HG02973 (cell line): ENCODE measurements around the gene IGFBPL1.
A peak's percentile ranks its signal among the peaks of the same experiment; 100 is the strongest.
"Not testable (repeated sequence)": the region's sequence is repeated elsewhere in the genome, so short reads cannot be mapped to it uniquely, and the experiment has no call there.

Source experiments
- ATAC-seq: cut with Tn5 transposase; IDR thresholded peaks from one replicate; pipeline ENCODE4 v1.9.1; 2021; ENCODE audit warnings: moderate library complexity; ENCODE audit not compliant: unreplicated experiment

The IGFBPL1 gene

DNA sequence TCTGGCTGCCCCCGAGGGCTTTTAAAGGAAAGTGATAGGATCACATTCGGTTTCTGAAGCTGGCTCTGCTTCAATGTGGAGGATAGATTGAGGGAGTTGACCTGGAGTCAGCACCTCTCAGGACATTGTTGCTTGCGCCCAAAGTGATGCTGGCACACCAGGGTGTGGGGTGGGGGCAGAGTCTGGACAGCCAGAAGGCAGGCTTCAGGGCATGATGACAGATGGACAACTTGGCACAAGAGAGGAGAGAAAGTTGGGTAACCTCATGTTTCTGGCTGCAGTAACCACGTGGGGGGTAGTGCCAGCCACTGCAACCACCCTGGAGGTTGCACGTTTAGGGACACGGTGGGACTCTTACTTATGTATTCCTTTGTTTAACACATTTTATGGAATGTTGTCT is 22.3 kb downstream of the IGFBPL1 start:
- ATAC-seq: no peak

DNA sequence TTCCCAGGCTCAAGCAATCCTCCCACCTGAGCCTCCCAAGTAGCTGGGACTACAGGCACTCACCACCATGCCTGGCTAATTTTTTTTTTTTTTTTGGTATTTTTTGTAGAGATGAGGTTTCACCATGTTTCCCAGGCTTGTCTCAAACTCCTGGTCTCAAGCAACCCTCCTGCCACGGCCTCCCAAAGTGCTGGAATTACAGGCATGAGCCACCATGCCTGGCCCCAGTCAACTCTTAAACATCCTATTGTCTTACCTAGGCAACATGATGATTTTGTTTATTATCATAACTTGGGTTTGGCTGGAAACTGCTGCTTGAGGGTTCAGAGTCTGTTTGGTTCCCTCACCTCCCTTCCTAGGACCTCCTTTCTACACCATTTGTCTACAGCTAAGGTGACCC is 25.1 kb downstream of the IGFBPL1 start:
- ATAC-seq: not testable (repeated sequence)

DNA sequence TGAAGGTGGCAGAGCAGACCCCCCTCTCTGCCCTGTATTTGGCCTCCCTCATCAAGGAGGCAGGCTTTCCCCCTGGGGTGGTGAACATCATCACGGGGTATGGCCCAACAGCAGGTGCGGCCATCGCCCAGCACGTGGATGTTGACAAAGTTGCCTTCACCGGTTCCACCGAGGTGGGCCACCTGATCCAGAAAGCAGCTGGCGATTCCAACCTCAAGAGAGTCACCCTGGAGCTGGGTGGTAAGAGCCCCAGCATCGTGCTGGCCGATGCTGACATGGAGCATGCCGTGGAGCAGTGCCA is 27.9 kb downstream of the IGFBPL1 start:
- ATAC-seq: no peak

DNA sequence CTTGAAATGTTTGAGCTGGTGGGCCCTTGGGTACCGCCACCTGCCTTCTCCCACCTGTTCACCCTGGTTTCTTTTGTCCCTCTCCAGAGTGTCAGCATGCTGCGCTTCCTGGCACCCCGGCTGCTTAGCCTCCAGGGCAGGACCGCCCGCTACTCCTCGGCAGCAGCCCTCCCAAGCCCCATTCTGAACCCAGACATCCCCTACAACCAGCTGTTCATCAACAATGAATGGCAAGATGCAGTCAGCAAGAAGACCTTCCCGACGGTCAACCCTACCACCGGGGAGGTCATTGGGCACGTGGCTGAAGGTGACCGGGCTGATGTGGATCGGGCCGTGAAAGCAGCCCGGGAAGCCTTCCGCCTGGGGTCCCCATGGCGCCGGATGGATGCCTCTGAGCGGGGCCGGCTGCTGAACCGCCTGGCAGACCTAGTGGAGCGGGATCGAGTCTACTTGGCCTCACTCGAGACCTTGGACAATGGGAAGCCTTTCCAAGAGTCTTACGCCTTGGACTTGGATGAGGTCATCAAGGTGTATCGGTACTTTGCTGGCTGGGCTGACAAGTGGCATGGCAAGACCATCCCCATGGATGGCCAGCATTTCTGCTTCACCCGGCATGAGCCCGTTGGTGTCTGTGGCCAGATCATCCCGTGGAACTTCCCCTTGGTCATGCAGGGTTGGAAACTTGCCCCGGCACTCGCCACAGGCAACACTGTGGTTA is 28.4 kb downstream of the IGFBPL1 start:
- ATAC-seq: no peak

DNA sequence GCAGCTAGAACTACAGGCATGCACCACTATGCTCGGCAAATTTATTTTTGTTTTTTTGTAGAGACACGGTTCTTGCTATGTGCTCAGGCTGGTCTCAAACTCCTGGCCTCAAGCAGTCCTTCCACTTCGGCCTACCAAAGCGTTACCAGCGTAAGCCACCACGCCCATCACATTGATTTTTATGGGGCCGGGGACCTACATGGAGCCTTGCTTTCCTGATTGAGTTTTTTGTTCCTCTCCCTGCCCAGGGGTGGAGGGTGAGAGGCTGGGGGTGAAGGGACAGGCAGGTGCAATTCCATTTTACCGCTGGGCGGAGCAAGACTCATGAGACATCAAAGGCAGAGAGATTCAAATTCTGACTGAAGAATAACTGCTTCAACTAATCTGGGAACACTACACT is 29.8 kb downstream of the IGFBPL1 start:
- ATAC-seq: no peak

DNA sequence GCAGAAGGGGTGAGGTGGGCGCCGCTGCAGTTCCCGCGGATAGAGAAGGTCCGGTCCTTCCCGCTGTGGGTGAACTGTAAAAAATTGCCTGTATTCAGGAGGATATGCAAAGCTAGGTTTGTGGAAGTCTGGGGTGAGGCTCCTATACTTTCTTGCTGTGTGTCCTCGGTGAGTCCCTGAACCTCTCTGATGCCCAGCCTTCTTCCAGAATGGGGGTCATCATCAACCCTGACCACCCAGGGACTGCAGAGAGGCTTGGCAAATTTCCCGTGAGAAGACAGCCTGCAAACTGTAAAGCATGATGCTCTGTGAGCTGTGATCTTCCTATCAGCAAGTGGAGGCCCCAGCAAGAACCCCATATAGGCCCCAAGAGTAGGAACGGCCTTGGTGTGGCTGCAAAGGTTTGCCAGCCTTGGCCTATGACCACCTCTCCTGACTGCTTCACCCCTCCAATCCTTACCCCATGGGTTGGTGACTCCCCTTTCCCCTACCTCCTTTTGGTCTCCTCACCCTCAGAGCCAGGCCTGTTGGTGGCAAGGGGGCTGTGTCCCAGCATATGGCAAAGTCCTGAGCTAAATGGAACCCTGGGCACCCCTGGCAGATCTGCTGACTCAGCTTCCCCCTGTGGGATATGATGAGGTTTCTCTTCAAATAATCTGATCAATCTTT is 31.0 kb downstream of the IGFBPL1 start:
- no peak for ATAC-seq

DNA sequence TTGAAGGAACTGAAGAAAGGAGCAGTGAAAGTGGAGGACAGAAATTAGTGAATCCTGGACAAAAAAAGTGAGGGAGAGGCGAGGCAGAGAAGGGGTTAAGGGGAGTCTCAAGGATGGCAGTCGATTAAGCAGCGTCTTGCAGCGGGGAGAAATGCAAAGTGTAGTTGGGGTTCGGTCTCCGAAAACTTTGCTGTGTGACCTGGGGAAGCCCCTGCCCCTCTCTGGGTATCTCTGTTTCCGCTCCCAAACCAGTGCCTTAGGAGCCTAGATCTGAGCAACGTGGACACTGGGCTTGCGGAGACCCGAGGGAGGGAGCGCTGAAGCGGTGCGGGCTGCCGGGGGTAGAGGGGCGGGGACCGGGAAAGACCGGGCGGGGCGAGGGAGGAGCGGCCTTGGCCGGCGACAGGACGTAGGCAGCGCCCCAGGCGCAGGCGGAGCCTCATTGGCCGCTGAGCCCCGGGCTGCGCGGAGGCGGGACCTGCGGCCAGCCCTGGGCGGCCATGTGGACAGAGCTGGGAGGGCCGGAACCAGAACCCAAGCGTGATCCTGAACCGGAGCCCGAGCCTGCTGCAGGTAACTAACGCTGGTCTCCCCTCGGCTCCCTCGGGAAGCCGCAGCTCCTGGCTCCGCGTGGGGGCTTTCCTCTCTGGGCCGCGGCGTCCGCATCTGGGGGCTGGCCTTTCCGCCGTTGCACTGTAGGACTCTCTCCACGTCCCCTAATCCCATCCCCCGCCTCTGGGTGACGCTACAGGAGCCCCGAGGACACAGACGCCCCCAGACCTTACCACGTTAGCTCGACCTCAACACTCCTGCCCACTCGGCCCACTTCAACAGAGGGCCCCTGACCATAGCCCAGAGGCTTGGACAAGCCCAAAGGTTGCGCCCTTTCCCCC is 31.8 kb downstream of the IGFBPL1 start, which contains the start of gene ALDH1B1:
TSS of gene ALDH1B1 (plus strand) at position 468 of the 893 bp plus-strand sequence. CDS start 3,047 bp downstream, outside the sequence.
- ATAC-seq: peak; percentile 98

DNA sequence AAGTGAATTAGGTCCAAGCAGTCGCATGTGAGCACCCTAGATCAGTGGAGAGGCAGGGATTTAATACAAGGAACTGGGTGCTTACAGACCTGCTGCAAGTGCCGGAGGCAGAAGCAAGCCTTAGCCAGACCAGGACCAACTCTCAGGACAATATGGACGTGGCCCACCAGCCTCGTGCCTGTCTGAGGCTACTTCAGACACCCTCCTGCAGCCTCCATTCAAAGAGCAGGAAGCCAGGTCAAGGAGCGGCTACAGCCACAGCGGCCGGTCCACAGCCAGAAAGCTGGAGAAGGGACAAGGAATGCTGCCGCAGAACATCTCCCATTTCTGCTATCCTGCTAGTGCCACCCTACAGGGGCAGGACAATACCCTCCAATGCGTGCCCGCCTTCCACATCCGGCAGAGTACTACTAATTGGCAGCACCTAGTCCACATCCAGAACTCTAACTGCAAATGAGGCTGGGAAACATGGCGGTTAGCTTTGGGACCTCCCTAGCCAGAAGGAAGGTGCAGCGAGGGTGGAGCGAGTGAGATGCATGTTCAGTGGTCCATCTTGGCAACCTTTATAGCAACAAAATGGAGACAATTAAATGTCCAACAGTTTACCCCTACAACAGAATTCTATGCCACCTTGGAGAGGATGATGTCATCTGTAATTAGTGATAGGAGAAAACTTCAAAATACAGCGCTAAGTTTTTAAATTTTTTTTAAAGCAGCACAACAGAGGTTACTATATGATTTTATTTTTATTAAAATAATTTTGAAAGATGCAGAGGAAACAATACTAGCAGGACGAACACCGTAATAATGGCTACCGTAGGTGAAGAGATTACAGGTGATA is 32.8 kb downstream of the IGFBPL1 start:
- no peak for ATAC-seq

DNA sequence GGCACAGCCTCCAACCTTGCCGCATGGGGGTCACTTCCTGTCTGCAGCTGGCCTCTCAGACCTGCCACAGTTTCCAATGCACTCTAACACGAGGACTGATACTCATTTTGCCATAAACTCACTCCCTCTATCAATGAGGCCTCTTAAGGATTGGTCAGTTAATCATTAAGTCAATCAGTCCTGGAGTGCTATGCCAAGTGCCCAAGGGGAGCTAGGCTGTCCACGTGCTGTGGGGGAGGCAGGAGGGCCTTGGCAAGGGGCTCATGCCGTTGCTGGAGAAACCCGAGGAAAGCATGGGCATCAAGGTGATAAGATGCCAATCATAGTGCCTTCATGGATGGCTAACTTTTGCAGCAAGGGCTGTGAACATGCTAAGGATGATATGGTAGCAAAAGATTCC is 33.4 kb downstream of the IGFBPL1 start:
- no peak for ATAC-seq

DNA sequence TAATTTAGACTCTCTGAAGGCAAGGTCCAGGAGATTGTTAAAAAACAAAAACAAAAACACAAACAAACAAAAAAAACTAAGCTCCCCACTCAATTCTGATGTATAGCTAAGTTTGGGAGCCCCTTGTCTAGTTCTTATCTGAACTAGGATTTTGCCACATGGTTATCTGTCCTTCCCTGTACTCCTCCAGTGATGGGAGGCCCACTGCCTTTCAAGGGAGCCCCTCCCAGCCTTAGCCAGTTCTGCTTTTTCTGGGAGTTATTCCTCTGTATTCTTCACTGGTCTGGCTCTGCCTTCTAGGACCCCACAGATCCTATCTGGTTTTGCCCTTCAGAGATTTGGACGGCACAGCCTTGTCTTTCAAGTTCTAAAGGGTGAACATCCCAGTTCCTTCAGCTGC is 33.8 kb downstream of the IGFBPL1 start:
- ATAC-seq: no peak

DNA sequence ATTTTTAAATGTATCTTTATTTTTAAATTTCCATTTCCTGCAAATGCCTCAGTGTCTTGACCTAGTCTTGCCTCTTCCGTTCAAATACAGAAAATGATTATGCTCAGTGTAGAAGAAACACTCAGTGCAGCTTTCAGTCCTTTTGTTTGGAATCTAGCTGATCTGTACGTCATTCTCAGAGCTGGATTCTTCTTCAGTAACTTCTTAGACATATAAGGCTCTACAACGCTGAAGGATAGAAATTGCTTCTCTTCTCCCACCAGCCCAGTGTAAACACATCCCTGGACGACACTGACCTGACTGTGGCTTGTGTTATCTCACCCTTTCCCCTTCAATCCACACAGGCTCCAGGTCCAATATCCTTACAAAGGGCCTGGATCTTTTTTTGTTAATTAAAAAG is 34.9 kb downstream of the IGFBPL1 start:
- no peak for ATAC-seq

DNA sequence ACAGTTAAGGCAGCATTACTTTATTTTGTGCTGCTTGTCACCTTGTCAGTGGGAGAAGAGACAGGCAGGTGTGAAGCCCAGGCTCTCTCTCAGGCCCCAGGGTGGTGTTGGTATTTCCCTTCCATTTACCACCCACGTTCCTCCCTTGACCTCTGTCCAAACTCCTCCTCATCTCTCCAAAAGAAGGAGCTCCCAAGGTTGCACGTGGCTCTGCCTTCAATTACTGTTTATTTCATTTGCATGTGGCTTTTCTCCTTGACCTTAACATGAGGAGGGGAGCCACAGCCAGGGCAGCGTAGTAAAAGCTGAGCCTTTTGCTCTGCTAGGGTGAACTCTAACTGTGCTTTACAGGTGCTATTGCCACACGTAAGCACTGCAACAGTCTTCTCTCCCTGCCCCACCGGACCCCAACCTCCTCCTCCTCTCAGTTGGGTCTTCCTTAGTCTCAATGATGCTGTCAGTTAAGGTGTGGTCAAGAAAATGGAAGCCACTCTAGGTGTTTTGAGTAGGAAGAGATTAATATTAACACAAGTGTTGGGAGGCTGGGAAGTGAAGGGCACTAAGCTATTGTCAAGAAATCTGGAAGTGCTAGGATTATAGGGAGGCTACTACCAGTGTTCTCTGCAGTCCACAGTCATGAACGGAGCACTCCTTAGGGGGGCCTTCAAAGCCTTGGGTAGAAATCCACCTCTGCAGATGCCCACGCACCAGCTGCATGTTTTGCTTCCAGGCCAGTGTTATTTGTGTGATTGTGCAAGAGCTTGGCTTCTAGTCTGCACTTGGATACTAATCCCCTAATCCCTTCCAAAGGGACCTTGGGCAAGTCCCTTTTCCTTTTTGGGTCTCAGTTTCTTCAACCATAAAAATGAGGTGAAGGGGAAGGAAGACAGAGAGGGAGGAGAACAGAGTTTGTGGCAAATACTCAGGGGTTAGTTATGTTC is 35.7 kb downstream of the IGFBPL1 start:
- no peak for ATAC-seq

DNA sequence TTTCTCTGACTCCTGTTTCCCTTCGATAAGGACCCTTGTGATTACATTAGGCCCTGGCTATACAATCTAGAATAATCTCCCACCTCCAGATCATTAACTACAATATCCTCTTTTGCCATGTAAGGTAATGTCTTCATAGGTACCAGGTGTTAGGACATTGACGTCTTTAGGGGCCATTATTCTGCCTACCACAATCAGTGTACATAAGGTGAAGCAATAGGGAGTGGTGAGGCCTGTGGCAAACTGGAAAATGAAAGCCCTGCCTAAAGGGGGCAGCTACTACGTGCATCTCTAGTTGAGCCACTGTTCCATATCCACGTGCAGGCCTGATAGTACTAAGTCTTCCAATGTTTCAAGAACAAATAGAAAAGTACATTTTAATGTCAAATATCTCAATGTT is 36.5 kb downstream of the IGFBPL1 start:
- ATAC-seq: no peak

DNA sequence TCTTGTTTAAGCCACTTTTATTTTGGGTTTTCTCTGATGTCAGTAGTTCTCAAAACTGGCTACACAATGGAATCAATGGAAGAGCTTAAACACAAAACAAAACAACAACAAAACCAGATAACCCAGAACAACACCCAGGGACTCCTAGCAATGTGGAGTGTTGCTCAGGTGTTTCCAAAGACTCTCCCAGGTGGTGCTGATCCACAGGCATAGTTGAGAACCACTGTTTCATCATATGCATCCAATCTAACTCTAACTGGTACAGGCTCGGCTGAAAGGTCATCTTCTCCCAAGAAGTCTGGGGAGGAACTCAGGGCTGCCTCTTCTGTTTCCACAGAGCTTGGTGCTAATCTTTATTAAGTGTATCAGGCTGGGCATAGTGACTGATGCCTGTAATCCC is 37.2 kb downstream of the IGFBPL1 start:
- no peak for ATAC-seq

DNA sequence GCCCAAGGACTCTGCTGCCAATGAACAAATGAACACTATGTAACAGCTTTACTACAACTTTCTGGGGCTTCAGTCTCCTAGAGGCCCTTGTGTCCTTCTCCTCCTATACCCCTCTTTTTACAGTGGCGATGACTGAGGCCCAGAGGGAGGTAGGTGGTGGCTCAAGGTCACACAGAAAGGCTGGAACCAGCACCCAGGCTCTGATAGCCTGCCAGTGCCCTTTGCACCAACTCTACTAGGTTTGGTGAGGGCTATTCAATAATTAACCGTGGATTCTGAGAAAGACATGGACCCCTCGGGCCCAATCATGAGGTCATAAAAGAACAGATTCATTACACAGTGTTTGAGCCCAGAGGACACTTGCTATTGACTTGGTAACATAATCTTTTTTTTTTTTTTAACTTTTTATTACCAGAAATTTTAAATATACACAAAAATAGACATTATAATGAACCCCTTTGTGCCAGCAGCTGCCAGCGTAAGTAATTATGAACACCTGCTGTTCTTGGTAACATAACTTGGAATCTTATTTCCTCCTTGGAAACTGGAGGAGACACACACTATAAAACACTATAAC is 37.8 kb downstream of the IGFBPL1 start:
- no peak for ATAC-seq

DNA sequence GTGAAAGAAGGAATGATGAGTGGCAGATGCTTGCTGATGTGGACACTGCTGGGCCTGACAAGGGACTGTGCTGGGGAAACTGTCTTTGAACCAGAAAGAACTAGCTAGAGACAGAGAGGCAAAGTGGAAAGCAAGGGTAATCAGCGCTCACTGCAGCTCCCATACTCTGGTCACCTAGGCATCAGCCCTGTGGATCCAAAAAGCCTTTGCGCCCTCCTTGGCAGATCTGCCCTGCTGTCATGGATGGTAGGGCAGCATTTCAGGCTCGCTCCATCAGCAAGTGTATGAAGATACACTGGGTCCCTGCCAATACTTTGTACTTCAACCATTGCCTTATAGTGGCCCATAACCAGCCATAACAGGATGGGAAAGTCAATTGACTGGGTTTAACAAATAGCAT is 38.4 kb downstream of the IGFBPL1 start:
- no peak for ATAC-seq

DNA sequence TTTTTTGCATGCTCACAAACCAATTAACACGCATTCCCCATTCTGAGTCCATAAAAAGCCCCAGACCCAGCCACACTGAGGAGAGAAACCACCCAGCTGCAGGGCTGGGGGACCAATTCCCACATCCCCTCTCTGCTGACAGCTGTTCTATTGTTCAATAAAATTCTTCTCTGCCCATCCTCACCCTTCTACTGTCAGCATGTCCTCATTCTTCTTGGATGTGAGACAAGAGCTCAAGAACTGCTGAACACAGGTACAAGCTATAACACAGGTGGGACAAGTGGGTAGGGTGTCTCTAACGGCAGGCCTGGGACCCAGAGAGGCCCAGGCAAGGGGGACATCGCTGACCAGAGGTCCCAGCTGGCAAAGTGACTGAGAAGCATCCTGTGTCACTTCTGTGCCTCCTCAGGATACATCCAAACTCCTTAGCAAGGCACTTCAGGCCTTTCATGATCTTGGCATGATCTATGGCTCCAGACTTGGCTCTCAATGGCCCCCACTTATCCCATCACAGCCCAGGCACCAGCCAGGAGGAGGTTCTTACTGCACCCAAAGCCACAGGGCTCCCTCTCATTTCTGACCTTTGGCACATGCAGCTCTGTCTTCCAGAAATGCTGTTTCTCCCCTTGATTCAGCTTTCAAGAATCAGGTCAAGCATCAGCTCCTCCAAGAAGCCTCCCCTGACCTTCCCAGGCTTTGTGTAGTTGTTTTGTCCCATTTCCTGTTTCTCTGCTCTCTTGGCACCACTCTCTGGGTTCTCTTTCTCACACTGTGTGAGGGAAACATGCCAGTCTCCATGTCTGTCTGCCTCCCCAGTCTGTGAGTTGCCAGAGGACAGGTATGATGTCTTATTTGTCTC is 39.0 kb downstream of the IGFBPL1 start:
- ATAC-seq: no peak

DNA sequence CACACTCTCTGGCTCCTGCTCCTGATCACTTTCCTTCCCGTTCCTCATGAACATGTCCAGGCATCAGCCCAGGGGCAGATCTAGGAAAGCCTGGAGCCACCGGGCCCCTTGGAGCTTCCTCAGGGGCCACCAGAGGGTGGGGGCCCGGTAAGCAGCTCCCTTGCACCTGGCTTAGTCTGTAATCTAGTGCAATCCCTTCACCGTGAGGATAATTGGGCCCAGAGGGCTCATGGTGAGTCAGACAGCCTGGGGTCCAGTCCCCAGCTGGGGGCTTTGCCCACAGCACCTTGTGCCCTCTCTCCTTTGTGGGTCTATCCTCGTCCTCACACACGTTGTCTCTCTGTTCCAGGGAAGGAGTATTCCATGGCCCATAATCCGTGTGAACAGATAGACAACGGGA is 42.1 kb downstream of the IGFBPL1 start:
- no peak for ATAC-seq
